Mucosa of descending colon (tissue), 3 donors: Measurements from ENCODE around the gene DPYD. TPM values are rescaled to one million over a fixed set of nuclear protein-coding genes. Genes with fewer than 3 reads are reported as not detected.

ENCODE experiments used
- ATAC-seq: fragments of 200-7000 bp; cut with Tn5 transposase; one replicate; pipeline ENCODE4 v1.9.1; 2020; ENCODE audit warnings: mild to moderate bottlenecking, moderate library complexity
- DNase-seq, 3 donors: peaks; one replicate each; pipeline ENCODE4 v3.0.0-alpha.2; 2020
- H3K36me3 ChIP-seq: fragments of 200-600 bp; one replicate; pipeline ENCODE4 v1.8.0; 2021; ENCODE audit warnings: low read depth, mild to moderate bottlenecking
- H3K4me1 ChIP-seq: fragments of 200-600 bp; one replicate; pipeline ENCODE4 v1.8.0; 2021; ENCODE audit warnings: low read depth, mild to moderate bottlenecking
- H3K4me3 ChIP-seq: fragments of 200-600 bp; one replicate; pipeline ENCODE4 v1.8.0; 2021; ENCODE audit warnings: mild to moderate bottlenecking
- H3K9me3 ChIP-seq: fragments of 200-600 bp; one replicate; pipeline ENCODE4 v1.8.0; 2021; ENCODE audit warnings: mild to moderate bottlenecking
- intact Hi-C, 2 donors: fragments of 100-400 bp; cut with DNase I in 1 of 2; cut with micrococcal nuclease in 1 of 2; formaldehyde crosslinking; loops; one replicate each; pipeline versions ENCODE4 v1.11.0 to v1.11.1; 2022; cut with DNase I, micrococcal nuclease
- total RNA-seq, 3 donors: library from RNA; stranded (reverse); fragmentation: NEBNext Ultra II Directional in 2 of 3; extraction: Animal tissue kit (Norgen Biotek cat#: 25700) in 2 of 3; gene quantifications; one replicate each; pipeline versions ENCODE4 v1.2.1 to v1.2.4, GENCODE V29; 2021 to 2023
- TF ChIP-seq, protein P1 (sequence below): fragments of 200-600 bp; IDR thresholded peaks from one replicate; pipeline ENCODE4 v1.8.0; 2022; ENCODE audit warnings: antibody characterized with exemption, mild to moderate bottlenecking
- donor health status: DM: no; HTN: no; CAD: no; lungs with moderate emphysema.
- donor health status: DM: no; HTN: no; CAD: no.
- donor health status: DM: no; HTN: yes; CAD: no.

DPYD gene
- total RNA-seq, 3 donors from 2014 or later = 13.8 to 33.3 (median 19.7) TPM

DNA sequence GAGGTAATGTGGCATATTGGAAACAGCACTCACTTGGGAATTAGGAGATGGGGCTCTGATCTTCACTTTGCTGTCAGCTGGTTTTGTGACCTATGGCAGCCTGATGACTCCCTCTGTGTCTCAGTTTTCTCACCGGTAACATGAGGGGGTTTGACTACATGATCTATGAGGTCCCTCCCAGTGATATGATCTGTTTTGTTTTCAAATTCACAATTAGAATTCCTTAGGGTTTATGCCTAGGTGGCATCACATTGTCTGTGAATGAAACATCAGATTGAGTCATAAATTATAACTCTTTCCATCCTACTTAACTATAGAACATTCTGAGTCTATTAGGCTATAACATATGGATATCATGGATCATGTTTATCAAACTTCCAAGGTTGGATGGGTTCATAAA, 812.7 kb downstream of the DPYD start:
- Histone ChIP-seq H3K9me3 (no peaks in the 10 kb centered on the region), H3K4me3 (no peak overlapping the region), H3K4me1 (no peaks in the 10 kb centered on the region), H3K36me3 (no peaks in the 10 kb centered on the region)
- no peak for ATAC-seq
- TF ChIP-seq, protein P1, sequence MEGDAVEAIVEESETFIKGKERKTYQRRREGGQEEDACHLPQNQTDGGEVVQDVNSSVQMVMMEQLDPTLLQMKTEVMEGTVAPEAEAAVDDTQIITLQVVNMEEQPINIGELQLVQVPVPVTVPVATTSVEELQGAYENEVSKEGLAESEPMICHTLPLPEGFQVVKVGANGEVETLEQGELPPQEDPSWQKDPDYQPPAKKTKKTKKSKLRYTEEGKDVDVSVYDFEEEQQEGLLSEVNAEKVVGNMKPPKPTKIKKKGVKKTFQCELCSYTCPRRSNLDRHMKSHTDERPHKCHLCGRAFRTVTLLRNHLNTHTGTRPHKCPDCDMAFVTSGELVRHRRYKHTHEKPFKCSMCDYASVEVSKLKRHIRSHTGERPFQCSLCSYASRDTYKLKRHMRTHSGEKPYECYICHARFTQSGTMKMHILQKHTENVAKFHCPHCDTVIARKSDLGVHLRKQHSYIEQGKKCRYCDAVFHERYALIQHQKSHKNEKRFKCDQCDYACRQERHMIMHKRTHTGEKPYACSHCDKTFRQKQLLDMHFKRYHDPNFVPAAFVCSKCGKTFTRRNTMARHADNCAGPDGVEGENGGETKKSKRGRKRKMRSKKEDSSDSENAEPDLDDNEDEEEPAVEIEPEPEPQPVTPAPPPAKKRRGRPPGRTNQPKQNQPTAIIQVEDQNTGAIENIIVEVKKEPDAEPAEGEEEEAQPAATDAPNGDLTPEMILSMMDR = no peak
- DNase-seq = no peak
- intact Hi-C loops = no loop called here

- no peak for ATAC-seq
Measured at GRCh38 chr1:97105531-97105930, 815.3 kb downstream of the DPYD start.

DNA sequence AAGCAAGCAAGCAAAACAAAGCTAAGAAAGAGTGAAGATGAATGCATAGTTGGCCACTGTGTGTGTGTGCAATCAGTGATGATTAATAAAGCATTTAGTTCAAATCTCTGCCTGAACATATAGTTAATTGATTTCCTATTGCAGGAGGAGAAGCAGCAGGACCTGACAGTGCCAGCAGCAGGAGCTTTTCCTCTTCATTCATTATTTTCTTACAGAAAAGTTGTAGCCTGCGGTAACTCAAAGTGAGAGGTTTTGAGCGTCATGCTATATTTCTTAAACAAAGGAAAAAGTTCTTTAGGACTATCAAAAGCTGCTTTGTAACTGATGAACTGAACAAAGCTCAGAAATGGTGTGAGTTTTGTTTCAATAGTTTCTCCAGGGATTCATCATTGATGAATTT, 819.3 kb downstream of the DPYD start:
- Histone ChIP-seq H3K4me1 (no peaks in the 10 kb centered on the region), H3K4me3 (no peak overlapping the region), H3K36me3 (no peaks in the 10 kb centered on the region), H3K9me3 (no peaks in the 10 kb centered on the region)
- intact Hi-C loops = no loop called here
- TF ChIP-seq, protein P1 = no peak
- no peak for DNase-seq
- ATAC-seq = no peak

More at GRCh38 chr1:97105531-97105930, 815.3 kb downstream of the DPYD start:
- Histone ChIP-seq H3K36me3 (no peaks in the 10 kb centered on the region), H3K4me3 (no peak overlapping the region), H3K4me1 (no peaks in the 10 kb centered on the region), H3K9me3 (no peaks in the 10 kb centered on the region)
- DNase-seq = no peak
- TF ChIP-seq, protein P1 = no peak
- intact Hi-C loops = no loop called here

DNA sequence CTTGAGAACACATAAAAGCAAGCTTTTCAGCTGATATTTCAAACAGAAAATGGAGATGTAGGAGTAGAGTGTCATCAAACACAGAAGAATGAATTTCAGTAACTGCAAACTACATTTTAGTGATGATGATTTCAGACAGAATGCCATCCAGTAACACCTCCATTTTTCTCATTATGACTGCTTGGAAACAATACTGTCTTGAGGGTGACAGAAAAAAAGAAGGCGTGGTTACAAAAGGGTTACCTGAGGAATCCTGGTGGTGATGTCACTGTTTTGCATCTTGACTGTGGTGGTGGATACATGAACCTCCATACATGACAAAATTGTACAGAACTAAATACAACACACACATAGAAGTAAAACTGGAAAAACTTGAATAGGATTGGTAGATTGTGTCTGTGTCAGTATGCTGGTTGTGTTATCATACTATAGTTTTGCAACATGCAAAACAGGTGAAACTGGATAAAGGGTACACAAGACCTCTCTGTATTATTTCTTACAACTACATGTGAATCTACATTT, 823.4 kb downstream of the DPYD start:
- H3K4me1 ChIP-seq = no peaks in the 10 kb centered on the region
- ATAC-seq (no peak), DNase-seq (no peak)
- no peaks in the 10 kb centered on the region for H3K36me3 ChIP-seq
- intact Hi-C loops = no loop called here
- TF ChIP-seq, protein P1 = no peak
- H3K4me3 ChIP-seq = no peak overlapping the region
- no peaks in the 10 kb centered on the region for H3K9me3 ChIP-seq

- no peak for DNase-seq
- no peak for ATAC-seq
- TF ChIP-seq, protein P1 = no peak
- no peaks in the 10 kb centered on the region for H3K4me1 ChIP-seq
- no peaks in the 10 kb centered on the region for H3K36me3 ChIP-seq
- intact Hi-C loops = no loop called here
- H3K9me3 ChIP-seq = no peaks in the 10 kb centered on the region
- H3K4me3 ChIP-seq = no peak overlapping the region
Measured at GRCh38 chr1:97095764-97096163, 825.1 kb downstream of the DPYD start.
